ENCODE data around the gene TH. TPM values are rescaled to one million over a fixed set of nuclear protein-coding genes. Genes with fewer than 3 reads are reported as not detected.

The TH gene
- total RNA-seq (1 to 10 TPM in 1 of 2 donors, under 1 TPM in 1; 0.99 to 8.8 TPM), polyA plus RNA-seq (ENCODE audit: insufficient read length in 2 of 2) (1 to 10 TPM; 1.2 to 1.3 TPM)
- long read RNA-seq, donor 1: 0 reads
- long read RNA-seq, donor 2: 0 reads
- long read RNA-seq, donor 3: 0 reads
- long read RNA-seq, donor 4: 0 reads

DNA sequence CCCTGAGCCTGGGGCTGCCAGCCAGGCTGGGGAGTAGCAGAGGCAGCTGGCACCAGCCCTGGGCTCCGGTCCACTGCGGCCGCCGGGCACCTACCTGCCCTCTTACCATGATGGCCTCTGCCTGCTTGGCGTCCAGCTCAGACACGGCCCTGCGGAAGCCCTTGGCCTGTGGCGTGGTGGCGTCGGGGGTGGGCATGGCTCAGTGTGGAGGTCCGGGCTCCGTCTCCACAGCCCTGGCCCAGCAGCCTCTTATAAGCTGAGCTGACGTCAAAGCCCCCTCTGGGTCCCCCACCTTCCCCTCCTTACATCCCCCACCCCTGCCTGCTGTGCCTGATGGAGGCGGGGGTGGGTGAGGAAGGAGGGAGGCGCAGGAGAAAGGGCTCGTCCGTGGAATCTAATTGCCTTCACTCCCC lies at the start of gene TH:
Gene TH, minus strand, starts transcription at position 225 of the 413 bp plus-strand sequence. Its CDS starts 29 bp downstream, at position 196.
- DNase-seq (ENCODE audit: low read depth in 4 of 6, low spot score in 6 of 6): peak in 1 of 6 donors; percentile 40
- H3K4me1 ChIP-seq (ENCODE audit: control insufficient read depth, insufficient read depth, low read length): peaks cover 17% of the 10 kb centered on the region
- no peaks in the 10 kb centered on the region for H3K36me3 ChIP-seq (ENCODE audit: control insufficient read depth, insufficient read depth, low read length)
- H3K9me3 ChIP-seq (ENCODE audit: control insufficient read depth, insufficient read depth, low read length): no peaks in the 10 kb centered on the region
- H3K27ac ChIP-seq (ENCODE audit: low read depth, low read length): no peak within 1 kb of the TSS
- H3K4me3 ChIP-seq (ENCODE audit: low read depth, low read length): no peak within 1 kb of the TSS
- 89% methylated on average over 9 of the region's 17 CpGs for WGBS (ENCODE audit: insufficient coverage)
- H3K27me3 ChIP-seq (ENCODE audit: control insufficient read depth, insufficient read depth, low read length): no peaks in the 10 kb centered on the region

GRCh38 chr11:2221024-2221423 lies 49.4 kb upstream of the TH start:
- Histone ChIP-seq H3K27me3 (ENCODE audit: control insufficient read depth, insufficient read depth, low read length) (no peaks in the 10 kb centered on the region), H3K36me3 (ENCODE audit: control insufficient read depth, insufficient read depth, low read length) (peaks cover 2% of the 10 kb centered on the region), H3K27ac (ENCODE audit: low read depth, low read length) (no peak overlapping the region), H3K9me3 (ENCODE audit: control insufficient read depth, insufficient read depth, low read length) (peaks cover 9% of the 10 kb centered on the region), H3K4me1 (ENCODE audit: control insufficient read depth, insufficient read depth, low read length) (no peaks in the 10 kb centered on the region), H3K4me3 (ENCODE audit: low read depth, low read length) (no peak overlapping the region)
- no peak for DNase-seq (ENCODE audit: low read depth in 4 of 6, low spot score in 6 of 6)
- 100% methylated on average over 1 of the region's 1 CpG for WGBS (ENCODE audit: insufficient coverage)

DNA sequence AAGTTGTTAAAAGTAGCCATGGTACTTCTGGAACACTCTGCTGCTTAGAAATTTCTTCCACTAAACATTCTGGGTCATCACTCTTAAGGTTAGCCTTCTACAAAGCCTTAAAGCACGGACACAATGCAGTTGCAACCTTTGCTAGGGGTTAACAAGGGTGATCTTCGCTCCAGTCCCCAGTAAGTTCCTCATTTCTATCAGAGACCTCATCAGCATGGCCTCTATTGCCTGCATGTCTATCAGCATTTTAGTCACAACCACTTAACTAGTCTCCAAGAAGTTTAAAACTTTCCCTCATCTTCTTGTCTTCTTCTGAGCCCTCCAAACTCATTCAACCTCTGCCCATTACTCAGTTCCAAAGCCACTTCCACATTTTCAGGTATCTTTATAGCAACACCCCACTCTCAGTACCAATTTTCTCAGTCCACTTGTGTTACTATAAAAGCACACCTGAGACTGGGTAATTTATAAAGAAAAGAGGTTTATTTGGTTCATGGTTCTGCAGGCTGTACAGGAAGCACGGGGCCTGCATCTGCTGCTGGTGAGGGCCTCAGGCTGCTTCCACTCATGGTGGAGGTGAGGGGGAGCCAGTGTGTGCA lies 48.7 kb upstream of the TH start:
- H3K36me3 ChIP-seq (ENCODE audit: control insufficient read depth, insufficient read depth, low read length): peaks cover 2% of the 10 kb centered on the region
- no peaks in the 10 kb centered on the region for H3K4me1 ChIP-seq (ENCODE audit: control insufficient read depth, insufficient read depth, low read length)
- H3K27me3 ChIP-seq (ENCODE audit: control insufficient read depth, insufficient read depth, low read length): no peaks in the 10 kb centered on the region
- H3K4me3 ChIP-seq (ENCODE audit: low read depth, low read length): no peak overlapping the region
- H3K27ac ChIP-seq (ENCODE audit: low read depth, low read length): no peak overlapping the region
- DNase-seq (ENCODE audit: low read depth in 4 of 6, low spot score in 6 of 6): no peak
- peaks cover 9% of the 10 kb centered on the region for H3K9me3 ChIP-seq (ENCODE audit: control insufficient read depth, insufficient read depth, low read length)
- WGBS (ENCODE audit: insufficient coverage): 73% methylated on average over 3 of the region's 3 CpGs

- Histone ChIP-seq H3K4me3 (ENCODE audit: low read depth, low read length) (no peak overlapping the region), H3K9me3 (ENCODE audit: control insufficient read depth, insufficient read depth, low read length) (peaks cover 9% of the 10 kb centered on the region), H3K36me3 (ENCODE audit: control insufficient read depth, insufficient read depth, low read length) (peaks cover 2% of the 10 kb centered on the region), H3K27me3 (ENCODE audit: control insufficient read depth, insufficient read depth, low read length) (no peaks in the 10 kb centered on the region), H3K4me1 (ENCODE audit: control insufficient read depth, insufficient read depth, low read length) (peaks cover 5% of the 10 kb centered on the region), H3K27ac (ENCODE audit: low read depth, low read length) (no peak overlapping the region)
- DNase-seq (ENCODE audit: low read depth in 4 of 6, low spot score in 6 of 6): no peak
- 80% methylated on average over 6 of the region's 6 CpGs for WGBS (ENCODE audit: insufficient coverage)
Measured at GRCh38 chr11:2219318-2220017, 47.9 kb upstream of the TH start.

DNA sequence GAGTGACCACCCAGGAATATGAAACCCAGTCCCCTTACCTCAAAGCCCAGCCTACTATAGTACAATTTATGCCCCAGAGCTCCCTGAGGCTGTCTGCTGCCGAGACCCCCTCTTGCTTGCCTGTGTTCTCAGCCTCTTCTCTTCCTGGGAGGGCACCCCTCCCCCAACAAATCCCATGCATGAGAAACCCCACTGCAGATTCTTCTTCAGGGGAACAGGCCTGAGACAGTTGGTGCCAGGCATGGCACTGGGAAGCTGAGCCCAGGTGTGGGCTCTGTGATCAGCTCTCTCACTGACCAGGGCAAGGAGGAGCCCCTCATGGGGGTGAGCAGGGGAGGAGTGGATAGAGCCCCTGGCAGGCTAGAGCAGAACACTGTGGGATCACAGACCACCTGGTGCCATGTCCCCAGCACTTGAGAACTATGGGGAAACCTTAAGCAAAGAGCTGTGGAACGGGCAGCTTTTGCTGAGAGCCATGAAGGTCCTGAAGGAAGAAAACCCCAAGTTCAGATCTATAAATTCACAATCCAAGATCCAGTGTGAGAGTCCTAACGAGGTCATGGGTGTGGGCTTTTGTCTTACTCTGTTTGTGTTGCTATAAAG lies 46.5 kb upstream of the TH start:
- Histone ChIP-seq H3K36me3 (ENCODE audit: control insufficient read depth, insufficient read depth, low read length) (peaks cover 2% of the 10 kb centered on the region), H3K27ac (ENCODE audit: low read depth, low read length) (no peak overlapping the region), H3K4me3 (ENCODE audit: low read depth, low read length) (no peak overlapping the region), H3K27me3 (ENCODE audit: control insufficient read depth, insufficient read depth, low read length) (no peaks in the 10 kb centered on the region), H3K4me1 (ENCODE audit: control insufficient read depth, insufficient read depth, low read length) (peaks cover 10% of the 10 kb centered on the region), H3K9me3 (ENCODE audit: control insufficient read depth, insufficient read depth, low read length) (peaks cover 2% of the 10 kb centered on the region)
- no peak for DNase-seq (ENCODE audit: low read depth in 4 of 6, low spot score in 6 of 6)
- 55% methylated on average over 1 of the region's 3 CpGs for WGBS (ENCODE audit: insufficient coverage)

DNA sequence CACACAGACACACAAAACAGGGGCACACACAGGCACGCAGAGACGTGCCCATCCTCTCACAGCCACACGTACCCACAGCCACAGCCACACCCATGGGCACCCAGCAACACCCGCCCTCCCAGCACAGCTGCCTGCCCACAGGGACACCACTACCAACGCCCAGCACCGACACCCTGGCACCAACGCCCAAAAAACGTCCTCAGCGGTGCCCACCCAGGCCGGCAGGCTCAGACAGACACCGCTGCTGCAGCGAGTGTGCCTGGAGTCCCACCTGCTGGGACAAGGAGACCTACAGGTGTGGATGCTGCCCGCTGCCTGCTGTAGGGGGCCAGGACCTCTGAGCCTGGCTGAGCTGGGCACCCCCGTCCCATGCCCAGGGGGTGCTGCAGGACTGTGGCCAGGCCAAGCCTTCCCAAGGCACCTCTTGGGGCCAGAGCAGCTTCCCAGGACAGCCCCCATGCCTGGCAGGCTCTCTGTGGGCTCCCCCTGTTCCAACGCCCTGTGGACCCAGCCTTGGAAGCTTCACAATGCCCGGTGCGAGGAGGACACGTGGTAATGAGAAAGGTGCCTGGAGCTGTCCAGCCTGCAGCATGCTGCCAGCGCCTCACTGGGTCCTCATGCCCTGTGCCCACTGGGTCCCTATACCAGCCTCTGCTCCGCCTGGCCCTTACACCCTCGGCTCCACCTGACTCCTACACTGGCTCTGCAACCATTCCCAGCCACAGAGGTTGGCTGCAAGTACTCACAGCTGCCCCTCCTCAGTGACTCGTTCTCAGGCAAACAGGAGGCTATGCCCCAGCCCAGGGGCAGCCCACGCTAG lies 45.8 kb upstream of the TH start:
- H3K27me3 ChIP-seq (ENCODE audit: control insufficient read depth, insufficient read depth, low read length): no peaks in the 10 kb centered on the region
- no peak for DNase-seq (ENCODE audit: low read depth in 4 of 6, low spot score in 6 of 6)
- WGBS (ENCODE audit: insufficient coverage): 81% methylated on average over 23 of the region's 23 CpGs
- H3K9me3 ChIP-seq (ENCODE audit: control insufficient read depth, insufficient read depth, low read length): no peaks in the 10 kb centered on the region
- peaks cover 17% of the 10 kb centered on the region for H3K4me1 ChIP-seq (ENCODE audit: control insufficient read depth, insufficient read depth, low read length)
- H3K4me3 ChIP-seq (ENCODE audit: low read depth, low read length): no peak overlapping the region
- no peak overlapping the region for H3K27ac ChIP-seq (ENCODE audit: low read depth, low read length)
- H3K36me3 ChIP-seq (ENCODE audit: control insufficient read depth, insufficient read depth, low read length): peaks cover 2% of the 10 kb centered on the region

GRCh38 chr11:2216400-2217064 lies 44.9 kb upstream of the TH start:
- Histone ChIP-seq H3K27ac (ENCODE audit: low read depth, low read length) (no peak overlapping the region), H3K36me3 (ENCODE audit: control insufficient read depth, insufficient read depth, low read length) (peaks cover 2% of the 10 kb centered on the region), H3K9me3 (ENCODE audit: control insufficient read depth, insufficient read depth, low read length) (no peaks in the 10 kb centered on the region), H3K4me3 (ENCODE audit: low read depth, low read length) (no peak overlapping the region), H3K4me1 (ENCODE audit: control insufficient read depth, insufficient read depth, low read length) (peaks cover 23% of the 10 kb centered on the region), H3K27me3 (ENCODE audit: control insufficient read depth, insufficient read depth, low read length) (no peaks in the 10 kb centered on the region)
- WGBS (ENCODE audit: insufficient coverage): 91% methylated on average over 8 of the region's 9 CpGs
- DNase-seq (ENCODE audit: low read depth in 4 of 6, low spot score in 6 of 6): no peak

DNA sequence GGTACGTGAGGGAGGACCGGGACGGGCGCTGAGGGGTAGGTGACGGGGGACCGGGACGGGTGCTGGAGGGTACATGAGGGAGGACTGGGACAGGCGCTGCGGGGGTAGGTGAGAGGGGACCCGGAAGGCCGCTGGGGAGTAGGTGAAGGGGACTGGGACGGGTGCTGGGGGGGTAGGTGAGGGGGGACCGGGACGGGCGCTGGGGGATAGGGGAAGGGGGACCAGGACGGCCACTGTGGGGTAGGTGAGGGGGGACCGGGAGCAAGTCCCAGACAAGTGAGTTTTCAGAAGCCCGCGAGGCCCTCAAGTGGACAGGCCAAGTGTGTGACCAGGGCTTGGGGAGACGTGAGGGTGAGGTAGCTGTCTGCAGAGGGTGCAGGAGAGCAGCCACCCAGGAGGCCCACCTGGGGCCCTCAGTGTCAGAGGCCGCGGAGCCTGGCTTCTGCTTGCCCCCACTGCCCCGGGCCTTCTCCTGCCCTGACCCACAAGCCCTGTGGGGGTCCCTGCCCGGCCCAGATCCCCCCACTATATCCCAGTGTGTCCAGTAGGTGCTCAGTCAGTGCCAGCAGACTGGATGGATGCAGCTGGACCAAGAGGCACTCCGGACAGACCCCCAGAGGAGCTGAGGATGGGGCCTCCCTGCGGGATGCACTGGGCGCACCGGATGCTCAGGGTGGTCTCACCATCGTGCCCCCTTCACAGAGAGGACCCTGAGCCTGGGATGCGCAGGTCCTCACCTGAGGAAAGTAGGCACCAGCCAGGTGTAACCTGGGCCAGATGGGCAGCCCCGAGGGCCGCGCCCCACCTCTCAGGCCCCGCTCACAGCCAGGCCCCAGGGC lies 44.2 kb upstream of the TH start:
- DNase-seq (ENCODE audit: low read depth in 4 of 6, low spot score in 6 of 6): no peak
- WGBS (ENCODE audit: insufficient coverage): 84% methylated on average over 28 of the region's 34 CpGs

More for the DNA sequence above, 44.2 kb upstream of the TH start:
- Histone ChIP-seq H3K27me3 (ENCODE audit: control insufficient read depth, insufficient read depth, low read length) (peaks cover 1% of the 10 kb centered on the region), H3K27ac (ENCODE audit: low read depth, low read length) (no peak overlapping the region), H3K36me3 (ENCODE audit: control insufficient read depth, insufficient read depth, low read length) (peaks cover 2% of the 10 kb centered on the region), H3K9me3 (ENCODE audit: control insufficient read depth, insufficient read depth, low read length) (no peaks in the 10 kb centered on the region), H3K4me3 (ENCODE audit: low read depth, low read length) (no peak overlapping the region), H3K4me1 (ENCODE audit: control insufficient read depth, insufficient read depth, low read length) (peaks cover 30% of the 10 kb centered on the region)

Measured in spinal cord (tissue), 10 donors.